Mesothelial cell of epicardium (in vitro differentiated cells): ENCODE measurements around the gene TAS2R9. TPM values are rescaled to one million over a fixed set of nuclear protein-coding genes. Genes with fewer than 3 reads are reported as not detected.

Experiments used
- DNase-seq, 2 experiments: peaks; one replicate each; pipeline ENCODE4 v3.0.0; 2021; ENCODE audit warnings: low spot score in 2 of 2; ENCODE audit not compliant: unreplicated experiment in 2 of 2
- H3K27ac Mint-ChIP-seq: 2 replicates; pipeline ENCODE4 v1.8.0; 2021; ENCODE audit warnings: mixed read lengths
- H3K27me3 Mint-ChIP-seq: 2 replicates; pipeline ENCODE4 v1.8.0; 2021; ENCODE audit warnings: low read depth, mixed read lengths
- H3K36me3 Mint-ChIP-seq: 2 replicates; pipeline ENCODE4 v1.8.0; 2021; ENCODE audit warnings: mixed read lengths
- H3K4me1 Mint-ChIP-seq: 2 replicates; pipeline ENCODE4 v1.8.0; 2021; ENCODE audit warnings: mixed read lengths
- H3K4me3 Mint-ChIP-seq: 2 replicates; pipeline ENCODE4 v1.8.0; 2021; ENCODE audit warnings: mild to moderate bottlenecking, moderate library complexity, mixed read lengths
- H3K9me3 Mint-ChIP-seq: 2 replicates; pipeline ENCODE4 v1.8.0; 2021; ENCODE audit warnings: mixed read lengths
- CTCF ChIP-seq: fragments of 200-600 bp; sonication (generic); IDR thresholded peaks from one replicate; pipeline ENCODE4 v1.5.0; 2021; ENCODE audit warnings: antibody characterized with exemption; ENCODE audit not compliant: unreplicated experiment
- total RNA-seq: library from RNA; stranded (reverse); gene quantifications from 3 replicates; pipeline ENCODE4 v1.2.1, GENCODE V29; 2021

TAS2R9 gene, protein sequence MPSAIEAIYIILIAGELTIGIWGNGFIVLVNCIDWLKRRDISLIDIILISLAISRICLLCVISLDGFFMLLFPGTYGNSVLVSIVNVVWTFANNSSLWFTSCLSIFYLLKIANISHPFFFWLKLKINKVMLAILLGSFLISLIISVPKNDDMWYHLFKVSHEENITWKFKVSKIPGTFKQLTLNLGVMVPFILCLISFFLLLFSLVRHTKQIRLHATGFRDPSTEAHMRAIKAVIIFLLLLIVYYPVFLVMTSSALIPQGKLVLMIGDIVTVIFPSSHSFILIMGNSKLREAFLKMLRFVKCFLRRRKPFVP
- total RNA-seq, result 0.50 to 0.64 TPM (median 0.56 TPM) in 3 replicates

GRCh38 chr12:10810068-10810467 is at the start of gene TAS2R9:
TAS2R9 (minus strand) TSS chr12:10810168; CDS start chr12:10810075, 93 bp downstream.
- Mint-ChIP-seq H3K27ac (no peak within 1 kb of the TSS), H3K4me3 (no peak within 1 kb of the TSS), H3K9me3 (no peaks in the 10 kb centered on the region), H3K27me3 (peaks cover 3% of the 10 kb centered on the region), H3K36me3 (no peaks in the 10 kb centered on the region), H3K4me1 (no peaks in the 10 kb centered on the region)
- TF ChIP-seq CTCF, result no peak
- no peak for DNase-seq

GRCh38 chr12:10855807-10856206 is 45.8 kb upstream of the TAS2R9 start:
- Mint-ChIP-seq H3K36me3 (peaks cover 59% of the 10 kb centered on the region), H3K4me3 (no peak overlapping the region), H3K27ac (no peak overlapping the region), H3K27me3 (no peaks in the 10 kb centered on the region), H3K9me3 (peaks cover 50% of the 10 kb centered on the region), H3K4me1 (no peaks in the 10 kb centered on the region)
- no peak for DNase-seq
- no peak for TF ChIP-seq CTCF

GRCh38 chr12:10853776-10854175 is 43.8 kb upstream of the TAS2R9 start:
- H3K27me3 Mint-ChIP-seq, result no peaks in the 10 kb centered on the region
- peaks cover 31% of the 10 kb centered on the region for H3K9me3 Mint-ChIP-seq
- no peaks in the 10 kb centered on the region for H3K4me1 Mint-ChIP-seq
- H3K36me3 Mint-ChIP-seq, result peaks cover 42% of the 10 kb centered on the region
- H3K4me3 Mint-ChIP-seq, result no peak overlapping the region
- no peak for DNase-seq
- TF ChIP-seq CTCF, result no peak
- no peak overlapping the region for H3K27ac Mint-ChIP-seq

DNA sequence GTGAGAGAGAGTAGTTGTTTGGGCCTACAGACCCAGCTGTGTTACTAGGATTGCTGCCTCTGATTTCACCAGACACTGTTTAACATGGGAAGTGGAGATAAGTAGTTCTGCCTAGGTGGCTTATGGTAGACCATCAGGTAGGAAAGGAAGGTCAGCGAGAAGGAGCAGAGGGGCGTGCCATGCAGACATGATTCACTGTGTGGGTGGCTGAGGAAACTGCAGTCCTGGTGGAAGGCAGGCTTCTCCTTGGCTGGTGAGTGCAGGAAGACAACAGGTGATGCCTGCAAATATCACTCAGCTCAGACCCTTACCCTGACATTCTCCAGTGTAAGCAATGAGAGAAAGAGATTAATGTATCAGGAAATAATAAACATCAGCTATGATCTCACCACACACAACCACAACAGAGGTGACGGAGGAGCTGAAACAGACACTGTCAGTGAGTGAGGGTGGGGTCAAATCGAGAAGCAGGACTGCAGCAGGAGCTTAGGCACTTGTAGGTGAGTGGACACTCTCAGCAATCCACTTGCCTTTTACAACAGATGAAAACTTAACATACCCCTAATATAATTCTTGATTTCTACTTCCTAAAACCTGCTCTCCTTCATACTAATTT is 41.4 kb upstream of the TAS2R9 start:
- Mint-ChIP-seq H3K27me3 (no peaks in the 10 kb centered on the region), H3K4me3 (no peak overlapping the region), H3K4me1 (no peaks in the 10 kb centered on the region), H3K9me3 (peaks cover 7% of the 10 kb centered on the region), H3K36me3 (peaks cover 34% of the 10 kb centered on the region), H3K27ac (no peak overlapping the region)
- no peak for DNase-seq
- no peak for TF ChIP-seq CTCF

GRCh38 chr12:10849425-10849878 is 39.5 kb upstream of the TAS2R9 start, which contains the start of gene PRR4:
PRR4 (minus strand) TSS chr12:10849475; CDS start chr12:10849437, 38 bp downstream.
- Mint-ChIP-seq H3K27ac (no peak within 1 kb of the TSS), H3K4me1 (no peaks in the 10 kb centered on the region), H3K9me3 (no peaks in the 10 kb centered on the region), H3K27me3 (no peaks in the 10 kb centered on the region), H3K36me3 (peaks cover 26% of the 10 kb centered on the region), H3K4me3 (no peak within 1 kb of the TSS)
- no peak for DNase-seq
- no peak for TF ChIP-seq CTCF
